Large intestine (tissue), 3 donors: ENCODE results near the gene PPP1R9A. TPM values are rescaled to one million over a fixed set of nuclear protein-coding genes. Genes with fewer than 3 reads are reported as not detected.

Experiments
- DNase-seq, 2 donors: peaks; one replicate each; pipeline versions ENCODE4 v3.0.0 to v3.0.0-alpha.2; 2013
- H3K27ac ChIP-seq: one replicate; pipeline ENCODE4 v1.5.1; 2013; ENCODE audit warnings: low read length
- H3K27me3 ChIP-seq: 2 replicates; pipeline ENCODE4 v1.6.1; 2013; ENCODE audit warnings: low read length; ENCODE audit not compliant: control insufficient read depth, insufficient read depth
- H3K36me3 ChIP-seq: 2 replicates; pipeline ENCODE4 v1.6.1; 2013; ENCODE audit warnings: low read length; ENCODE audit not compliant: control insufficient read depth, insufficient read depth
- H3K4me1 ChIP-seq: one replicate; pipeline ENCODE4 v1.6.1; 2013; ENCODE audit warnings: low read length; ENCODE audit not compliant: control insufficient read depth, insufficient read depth
- H3K4me3 ChIP-seq: one replicate; pipeline ENCODE4 v1.5.1; 2013; ENCODE audit warnings: low read length
- H3K9me3 ChIP-seq: one replicate; pipeline ENCODE4 v1.6.1; 2013; ENCODE audit warnings: mild to moderate bottlenecking, low read depth, low read length, moderate library complexity; ENCODE audit not compliant: control insufficient read depth
- WGBS: methylation state at CpG from one replicate; pipeline ENCODE4 v1.1.5; 2013; ENCODE audit warnings: low lambda C conversion rate; ENCODE audit not compliant: insufficient coverage; 5-methylcytosine and 5-hydroxymethylcytosine counted together
- polyA plus RNA-seq: library from polyadenylated mRNA; unstranded; fragments of 120-200 nt; gene quantifications from one replicate; pipeline ENCODE4 v1.2.1, GENCODE V29; 2013

Gene PPP1R9A
- polyA plus RNA-seq, 1 donor: 16.7 TPM

DNA sequence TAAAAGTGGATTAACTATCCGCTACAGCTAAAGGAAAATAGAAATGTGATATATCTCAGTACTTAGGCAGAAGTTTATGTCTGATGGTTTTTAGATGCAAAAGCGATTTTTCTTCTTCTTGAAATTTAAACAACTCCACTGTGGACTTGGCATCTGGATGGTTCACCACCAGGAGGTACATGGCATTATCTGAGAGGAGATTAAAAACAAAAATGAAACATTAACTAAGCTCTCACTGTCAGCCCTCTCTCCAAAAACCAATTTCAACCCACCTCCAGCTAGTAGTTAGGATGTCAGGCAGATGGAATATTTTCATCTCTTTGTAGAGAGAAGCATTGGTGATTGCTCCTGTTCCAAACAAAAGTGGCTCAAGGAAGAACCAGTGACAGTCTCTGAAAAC, 404.0 kb downstream of the PPP1R9A start:
- Histone ChIP-seq H3K9me3 (no peaks in the 10 kb centered on the region), H3K27me3 (no peaks in the 10 kb centered on the region), H3K36me3 (no peaks in the 10 kb centered on the region), H3K27ac (no peak overlapping the region), H3K4me1 (peaks cover 4% of the 10 kb centered on the region), H3K4me3 (no peak overlapping the region)
- no peak for DNase-seq
- 100% methylated on average over 1 of the region's 2 CpGs for WGBS

DNA sequence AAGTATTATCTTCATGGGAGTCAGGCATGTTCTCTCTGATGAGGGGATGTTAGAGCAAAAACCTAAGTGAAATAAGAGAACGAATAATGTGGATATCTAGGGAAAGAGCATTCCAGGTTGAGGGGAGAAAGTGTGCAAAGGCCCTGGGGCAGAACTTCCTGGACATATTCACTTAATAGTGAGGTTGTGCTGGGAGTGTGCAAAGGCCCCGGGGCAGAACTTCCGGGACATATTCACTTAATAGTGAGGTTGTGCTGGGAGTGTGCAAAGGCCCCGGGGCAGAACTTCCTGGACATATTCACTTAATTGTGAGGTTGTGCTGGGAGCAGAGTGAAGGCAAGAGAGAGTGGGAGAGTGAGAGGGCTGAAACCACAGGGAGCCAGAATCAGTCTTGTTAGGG, 405.2 kb downstream of the PPP1R9A start:
- DNase-seq: no peak
- no peaks in the 10 kb centered on the region for H3K9me3 ChIP-seq
- H3K27me3 ChIP-seq: no peaks in the 10 kb centered on the region
- peaks cover 4% of the 10 kb centered on the region for H3K4me1 ChIP-seq
- H3K4me3 ChIP-seq: no peak overlapping the region
- 100% methylated on average over 1 of the region's 4 CpGs for WGBS
- H3K27ac ChIP-seq: no peak overlapping the region
- H3K36me3 ChIP-seq: no peaks in the 10 kb centered on the region

DNA sequence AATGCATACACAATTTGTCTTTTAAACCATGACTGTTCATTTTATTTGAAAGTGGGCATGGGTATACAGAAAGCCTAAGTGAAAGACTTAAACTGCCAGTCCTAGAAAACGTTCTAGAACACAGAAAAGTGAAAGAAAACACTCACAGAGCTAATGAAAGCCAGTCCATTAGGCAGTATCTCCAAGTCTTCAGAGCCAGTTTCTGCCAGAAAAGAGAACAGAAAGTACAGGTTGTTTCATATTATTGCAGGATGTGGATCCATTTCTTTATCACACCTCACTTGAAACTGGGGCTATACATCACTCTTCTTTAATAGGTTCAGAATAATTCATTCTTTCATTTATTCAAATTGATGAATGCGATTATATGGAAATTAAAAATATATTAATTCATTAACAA, 409.2 kb downstream of the PPP1R9A start:
- no peak for DNase-seq
- Histone ChIP-seq H3K27me3 (no peaks in the 10 kb centered on the region), H3K9me3 (no peaks in the 10 kb centered on the region), H3K4me1 (peaks cover 14% of the 10 kb centered on the region), H3K36me3 (no peaks in the 10 kb centered on the region), H3K4me3 (no peak overlapping the region), H3K27ac (no peak overlapping the region)
- 79% methylated on average over 2 of the region's 2 CpGs for WGBS

DNA sequence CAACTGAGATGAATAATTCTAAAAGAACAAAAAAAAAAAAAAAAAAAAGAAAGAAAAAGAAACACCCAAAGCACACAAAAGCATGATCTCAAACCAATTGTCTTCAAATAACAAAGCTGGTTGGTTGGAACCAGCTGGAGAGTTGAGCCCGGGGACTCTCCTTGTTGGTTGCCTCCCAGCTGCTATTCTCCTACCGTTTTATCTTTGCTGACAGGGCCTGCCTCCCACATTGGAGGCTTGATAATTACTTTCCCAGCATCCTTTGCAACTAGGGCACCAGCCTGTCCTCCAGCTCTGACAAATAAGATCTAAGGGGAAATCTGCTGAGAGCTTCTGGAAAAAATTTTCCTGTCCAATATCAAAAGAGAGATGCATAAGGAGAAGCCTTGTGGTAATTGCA, 410.2 kb downstream of the PPP1R9A start:
- Histone ChIP-seq H3K27me3 (no peaks in the 10 kb centered on the region), H3K36me3 (no peaks in the 10 kb centered on the region), H3K4me3 (no peak overlapping the region), H3K4me1 (peaks cover 16% of the 10 kb centered on the region), H3K27ac (no peak overlapping the region), H3K9me3 (no peaks in the 10 kb centered on the region)
- no peak for DNase-seq
- no CpG with 5 or more reads among the region's 2 CpGs for WGBS

- WGBS: 100% methylated on average over 2 of the region's 3 CpGs
- Histone ChIP-seq H3K36me3 (no peaks in the 10 kb centered on the region), H3K4me1 (peaks cover 18% of the 10 kb centered on the region)
These were observed 410.6 kb downstream of the PPP1R9A start for GRCh38 chr7:95317966-95318365.

GRCh38 chr7:95318501-95319100, 411.2 kb downstream of the PPP1R9A start:
- Histone ChIP-seq H3K36me3 (no peaks in the 10 kb centered on the region), H3K27me3 (no peaks in the 10 kb centered on the region), H3K4me1 (peaks cover 20% of the 10 kb centered on the region), H3K27ac (no peak overlapping the region), H3K4me3 (no peak overlapping the region), H3K9me3 (no peaks in the 10 kb centered on the region)
- 83% methylated on average over 2 of the region's 8 CpGs for WGBS
- DNase-seq: no peak

More at GRCh38 chr7:95317966-95318365, 410.6 kb downstream of the PPP1R9A start:
- no peaks in the 10 kb centered on the region for H3K9me3 ChIP-seq
- H3K27ac ChIP-seq: no peak overlapping the region
- H3K27me3 ChIP-seq: no peaks in the 10 kb centered on the region
- no peak for DNase-seq
- no peak overlapping the region for H3K4me3 ChIP-seq

- Histone ChIP-seq H3K9me3 (no peaks in the 10 kb centered on the region), H3K4me1 (peaks cover 27% of the 10 kb centered on the region), H3K27me3 (no peaks in the 10 kb centered on the region), H3K27ac (no peak overlapping the region), H3K4me3 (no peak overlapping the region), H3K36me3 (no peaks in the 10 kb centered on the region)
- no peak for DNase-seq
- WGBS: no CpG with 5 or more reads among the region's 1 CpG
These were observed 412.2 kb downstream of the PPP1R9A start for GRCh38 chr7:95319570-95319969.

- WGBS: no CpG with 5 or more reads among the region's 1 CpG
These were observed 413.3 kb downstream of the PPP1R9A start for GRCh38 chr7:95320651-95321050.

GRCh38 chr7:95321720-95322119, 414.3 kb downstream of the PPP1R9A start:
- no peak for DNase-seq
- Histone ChIP-seq H3K4me3 (no peak overlapping the region), H3K36me3 (no peaks in the 10 kb centered on the region), H3K9me3 (no peaks in the 10 kb centered on the region), H3K27me3 (no peaks in the 10 kb centered on the region), H3K27ac (no peak overlapping the region), H3K4me1 (peaks cover 27% of the 10 kb centered on the region)
- no CpG with 5 or more reads among the region's 1 CpG for WGBS

More at GRCh38 chr7:95320651-95321050, 413.3 kb downstream of the PPP1R9A start:
- H3K27me3 ChIP-seq: no peaks in the 10 kb centered on the region
- no peaks in the 10 kb centered on the region for H3K9me3 ChIP-seq
- DNase-seq: peak; percentile 40 to 70
- no peaks in the 10 kb centered on the region for H3K36me3 ChIP-seq
- H3K27ac ChIP-seq: peak overlapping the region; percentile 29
- peaks cover 27% of the 10 kb centered on the region for H3K4me1 ChIP-seq
- H3K4me3 ChIP-seq: no peak overlapping the region

DNA sequence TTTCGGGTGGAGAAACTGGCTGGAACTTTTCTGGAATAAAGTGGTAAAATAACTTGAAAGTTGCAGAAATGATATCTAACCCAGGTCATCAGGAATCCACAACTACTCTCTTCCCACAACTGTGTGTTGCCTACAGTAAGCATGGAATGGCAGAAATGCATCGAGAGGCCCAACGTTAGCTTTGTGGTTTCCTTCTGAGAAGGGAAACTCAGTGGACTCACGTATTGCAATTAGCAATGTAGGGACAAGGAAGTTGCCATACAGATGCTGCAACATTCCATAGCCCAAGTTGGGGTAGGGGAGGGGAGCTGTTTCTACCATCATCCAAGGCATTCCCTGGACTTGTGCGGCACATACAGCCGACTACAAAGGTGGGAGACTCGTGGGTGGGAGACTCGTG, 415.0 kb downstream of the PPP1R9A start:
- no peak overlapping the region for H3K27ac ChIP-seq
- H3K27me3 ChIP-seq: no peaks in the 10 kb centered on the region
- WGBS: 100% methylated on average over 2 of the region's 8 CpGs
- DNase-seq: no peak
- no peaks in the 10 kb centered on the region for H3K9me3 ChIP-seq
- H3K36me3 ChIP-seq: no peaks in the 10 kb centered on the region
- H3K4me3 ChIP-seq: no peak overlapping the region
- H3K4me1 ChIP-seq: peaks cover 27% of the 10 kb centered on the region

DNA sequence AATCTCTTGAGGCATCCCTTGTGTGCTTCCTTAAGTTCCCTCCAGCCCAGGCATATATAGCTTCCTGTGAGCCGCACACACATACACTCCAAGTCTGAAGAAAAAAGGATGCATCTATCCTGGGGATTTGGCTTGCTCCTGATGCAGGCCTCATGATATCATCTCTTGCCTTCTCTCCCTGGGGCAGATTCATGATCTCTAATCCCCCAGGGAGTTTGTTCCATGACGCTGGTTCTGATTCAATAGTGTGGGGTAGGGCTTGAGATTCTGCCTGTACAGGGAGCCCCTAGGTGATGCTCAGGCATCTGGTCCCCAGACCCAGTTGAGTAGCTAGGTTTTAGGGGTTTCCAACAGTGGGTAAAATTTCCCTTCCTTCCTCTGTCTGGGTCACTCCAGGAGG, 415.5 kb downstream of the PPP1R9A start:
- no CpG with 5 or more reads among the region's 2 CpGs for WGBS
- no peaks in the 10 kb centered on the region for H3K27me3 ChIP-seq
- no peaks in the 10 kb centered on the region for H3K36me3 ChIP-seq
- no peaks in the 10 kb centered on the region for H3K9me3 ChIP-seq
- DNase-seq: no peak
- no peak overlapping the region for H3K4me3 ChIP-seq
- H3K27ac ChIP-seq: no peak overlapping the region
- H3K4me1 ChIP-seq: peaks cover 27% of the 10 kb centered on the region
